Chondrocyte (in vitro differentiated cells): ENCODE results near the gene UBE2H. TPM values are rescaled to one million over a fixed set of nuclear protein-coding genes. Genes with fewer than 3 reads are reported as not detected.

Experiments
- DNase-seq: peaks from one replicate; pipeline ENCODE4 v3.0.0; 2021; ENCODE audit warnings: mixed read lengths, low spot score
- H3K27ac Mint-ChIP-seq: one replicate; pipeline ENCODE4 v1.8.0; 2021; ENCODE audit warnings: mild to moderate bottlenecking, moderate library complexity, mixed read lengths; ENCODE audit not compliant: unreplicated experiment
- H3K27me3 Mint-ChIP-seq: 2 replicates; pipeline ENCODE4 v1.8.0; 2021; ENCODE audit warnings: low read depth, mixed read lengths
- H3K36me3 Mint-ChIP-seq: 2 replicates; pipeline ENCODE4 v1.8.0; 2021; ENCODE audit warnings: low read depth, mixed read lengths
- H3K4me1 Mint-ChIP-seq: 2 replicates; pipeline ENCODE4 v1.8.0; 2021; ENCODE audit warnings: low read depth, mild to moderate bottlenecking, mixed read lengths
- H3K4me3 Mint-ChIP-seq: one replicate; pipeline ENCODE4 v1.8.0; 2021; ENCODE audit warnings: mild to moderate bottlenecking, moderate library complexity, mixed read lengths; ENCODE audit not compliant: unreplicated experiment
- H3K9me3 Mint-ChIP-seq: 2 replicates; pipeline ENCODE4 v1.8.0; 2021; ENCODE audit warnings: low read depth, mixed read lengths
- CTCF ChIP-seq: fragments of 200-600 bp; sonication (generic); IDR thresholded peaks from 2 replicates; pipeline ENCODE4 v1.5.0; 2021; ENCODE audit warnings: antibody characterized with exemption, mild to moderate bottlenecking, moderate library complexity
- total RNA-seq: library from RNA; stranded (reverse); gene quantifications from 3 replicates; pipeline ENCODE4 v1.2.1, GENCODE V29; 2021

The UBE2H gene
- total RNA-seq, 1 donor from 2014 or later = 167 TPM

DNA sequence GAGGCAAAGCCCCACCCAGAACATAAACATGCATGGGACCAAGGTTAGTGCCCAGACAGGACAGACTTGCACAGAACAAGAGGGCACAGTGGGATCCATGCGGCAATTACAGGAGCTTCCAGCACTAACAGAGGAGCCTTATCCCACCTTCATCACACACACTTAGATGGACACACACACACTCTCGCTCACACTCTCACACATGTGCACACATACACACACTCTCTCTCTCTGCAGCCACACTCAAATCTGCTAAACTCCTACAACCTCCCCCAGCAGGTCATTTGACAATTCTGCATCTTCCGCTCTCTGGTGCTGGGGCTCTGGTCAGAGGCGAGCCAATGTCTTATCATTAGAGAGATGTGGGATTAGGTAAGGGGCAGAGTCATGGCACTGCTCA is 120.5 kb downstream of the UBE2H start:
- H3K27ac Mint-ChIP-seq = peak overlapping the region; percentile 99
- H3K4me1 Mint-ChIP-seq = peaks cover 81% of the 10 kb centered on the region
- no peak for DNase-seq
- H3K36me3 Mint-ChIP-seq = peaks cover 36% of the 10 kb centered on the region
- H3K9me3 Mint-ChIP-seq = no peaks in the 10 kb centered on the region
- H3K4me3 Mint-ChIP-seq = no peak overlapping the region
- no peaks in the 10 kb centered on the region for H3K27me3 Mint-ChIP-seq
- TF ChIP-seq CTCF = no peak

GRCh38 chr7:129831424-129832058 is 121.2 kb downstream of the UBE2H start:
- H3K4me3 Mint-ChIP-seq = peak overlapping the region; percentile 48
- peaks cover 33% of the 10 kb centered on the region for H3K36me3 Mint-ChIP-seq
- peak overlapping the region; percentile 99 for H3K27ac Mint-ChIP-seq
- TF ChIP-seq CTCF = no peak
- no peaks in the 10 kb centered on the region for H3K27me3 Mint-ChIP-seq
- DNase-seq = no peak
- peaks cover 80% of the 10 kb centered on the region for H3K4me1 Mint-ChIP-seq
- H3K9me3 Mint-ChIP-seq = no peaks in the 10 kb centered on the region

DNA sequence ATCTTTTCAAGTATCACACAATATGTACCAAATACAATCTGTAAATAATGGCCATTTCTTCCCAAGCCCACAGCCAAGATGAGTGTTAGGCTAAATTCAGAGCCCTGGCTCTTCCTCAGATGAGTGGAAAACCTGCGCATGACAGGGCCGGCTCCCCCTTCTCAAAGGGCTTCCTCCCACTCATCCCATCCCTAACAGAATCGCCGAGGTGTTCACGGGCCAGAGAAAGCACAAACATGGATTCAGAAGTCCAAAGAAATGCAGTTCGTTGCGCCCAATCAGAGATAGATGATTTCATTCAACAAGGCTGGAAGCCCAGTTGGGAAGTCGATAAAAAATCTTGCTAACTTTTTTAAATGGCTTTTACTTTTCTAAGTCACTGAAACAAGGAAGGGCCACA is 121.8 kb downstream of the UBE2H start:
- no peaks in the 10 kb centered on the region for H3K27me3 Mint-ChIP-seq
- H3K4me1 Mint-ChIP-seq = peaks cover 82% of the 10 kb centered on the region
- no peaks in the 10 kb centered on the region for H3K9me3 Mint-ChIP-seq
- H3K27ac Mint-ChIP-seq = peak overlapping the region; percentile 99
- H3K36me3 Mint-ChIP-seq = peaks cover 30% of the 10 kb centered on the region
- TF ChIP-seq CTCF = no peak
- H3K4me3 Mint-ChIP-seq = no peak overlapping the region
- no peak for DNase-seq

GRCh38 chr7:129829737-129830631 is 122.8 kb downstream of the UBE2H start:
- no peaks in the 10 kb centered on the region for H3K27me3 Mint-ChIP-seq
- H3K4me1 Mint-ChIP-seq = peaks cover 84% of the 10 kb centered on the region
- peak overlapping the region; percentile 99 for H3K27ac Mint-ChIP-seq
- no peak for DNase-seq
- peaks cover 30% of the 10 kb centered on the region for H3K36me3 Mint-ChIP-seq
- H3K9me3 Mint-ChIP-seq = no peaks in the 10 kb centered on the region
- peak; percentile 90 for TF ChIP-seq CTCF
- no peak overlapping the region for H3K4me3 Mint-ChIP-seq

GRCh38 chr7:129828989-129829736 is 123.6 kb downstream of the UBE2H start:
- Mint-ChIP-seq H3K27me3 (no peaks in the 10 kb centered on the region), H3K4me1 (peaks cover 82% of the 10 kb centered on the region)
- TF ChIP-seq CTCF = no peak

More at GRCh38 chr7:129828989-129829736, 123.6 kb downstream of the UBE2H start:
- Mint-ChIP-seq H3K36me3 (peaks cover 24% of the 10 kb centered on the region), H3K9me3 (no peaks in the 10 kb centered on the region), H3K4me3 (no peak overlapping the region), H3K27ac (peak overlapping the region; percentile 99)
- no peak for DNase-seq
